Breast epithelium (tissue), 3 donors: ENCODE results near the gene DSCAM.

Experiments
- CTCF ChIP-seq, 3 donors: fragments of 450-650 bp; IDR thresholded peaks; one replicate each; pipeline ENCODE4 v1.5.1; 2016 to 2017; ENCODE audit warnings: antibody characterized with exemption in 3 of 3, mild to moderate bottlenecking in 3 of 3, moderate library complexity in 3 of 3
- POLR2AphosphoS5 ChIP-seq, 3 donors: sonication (generic); formaldehyde crosslinking; IDR thresholded peaks; one replicate each; pipeline ENCODE4 v1.6.1; 2017; ENCODE audit warnings: antibody characterized with exemption in 3 of 3

GRCh38 chr21:40235528-40235927, 611.4 kb downstream of the DSCAM start:
- no peak for TF ChIP-seq CTCF (IDR thresholded peaks at IDR 0.05)
- TF ChIP-seq POLR2AphosphoS5 (IDR thresholded peaks at IDR 0.05), result no peak
